ENCODE measurements around the gene HDAC4.

- no peak for TF ChIP-seq CTCF (IDR thresholded peaks at IDR 0.05)
- no peak for TF ChIP-seq ZFX (IDR thresholded peaks at IDR 0.05; ENCODE audit: borderline replicate concordance)
Measured at GRCh38 chr2:239264492-239264837, 136.4 kb downstream of the HDAC4 start.

All from 22Rv1 (cell line).